ENCODE data around the gene PCDHGC3. TPM values are rescaled to one million over a fixed set of nuclear protein-coding genes. Genes with fewer than 3 reads are reported as not detected.

PCDHGC3 gene
- total RNA-seq, 4 donors from 2014 or later, result 30.0 to 73.4 (median 60.4) TPM

- H3K4me3 ChIP-seq, result peak overlapping the region; percentile 80
- no peak for TF ChIP-seq POLR2AphosphoS5 (IDR thresholded peaks at IDR 0.05)
- no peak for TF ChIP-seq CTCF (IDR thresholded peaks at IDR 0.05)
- no peak overlapping the region for H3K27ac ChIP-seq
- H3K9me3 ChIP-seq, result no peaks in the 10 kb centered on the region
- peaks cover 63% of the 10 kb centered on the region for H3K4me1 ChIP-seq
- H3K27me3 ChIP-seq, result no peaks in the 10 kb centered on the region
- no peak for DNase-seq (ENCODE audit: low spot score in 2 of 2)
- H3K36me3 ChIP-seq, result no peaks in the 10 kb centered on the region
These were observed 4.0 kb downstream of the PCDHGC3 start for GRCh38 chr5:141479776-141480175.

- TF ChIP-seq POLR2AphosphoS5 (IDR thresholded peaks at IDR 0.05) (no peak), POLR2A (IDR thresholded peaks at IDR 0.05) (no peak), CTCF (IDR thresholded peaks at IDR 0.05) (no peak), EP300 (IDR thresholded peaks at IDR 0.05) (no peak)
- Histone ChIP-seq H3K36me3 (peaks cover 8% of the 10 kb centered on the region), H3K27ac (no peak overlapping the region), H3K4me3 (no peak overlapping the region), H3K4me1 (peaks cover 44% of the 10 kb centered on the region), H3K27me3 (no peaks in the 10 kb centered on the region), H3K9me3 (no peaks in the 10 kb centered on the region)
- WGBS, result 42% methylated on average over 3 of the region's 3 CpGs
- DNase-seq (ENCODE audit: low spot score in 2 of 2), result no peak
These were observed 8.1 kb downstream of the PCDHGC3 start for GRCh38 chr5:141483902-141484301.

GRCh38 chr5:141484310-141484640 is 8.5 kb downstream of the PCDHGC3 start:
- no peaks in the 10 kb centered on the region for H3K27me3 ChIP-seq
- TF ChIP-seq POLR2AphosphoS5 (IDR thresholded peaks at IDR 0.05) (no peak), POLR2A (IDR thresholded peaks at IDR 0.05) (no peak), CTCF (IDR thresholded peaks at IDR 0.05) (no peak), EP300 (IDR thresholded peaks at IDR 0.05) (no peak)
- H3K4me3 ChIP-seq, result peak overlapping the region; percentile 42
- peaks cover 8% of the 10 kb centered on the region for H3K36me3 ChIP-seq
- WGBS, result 30% methylated on average over 4 of the region's 4 CpGs
- H3K4me1 ChIP-seq, result peaks cover 41% of the 10 kb centered on the region
- H3K9me3 ChIP-seq, result no peaks in the 10 kb centered on the region
- H3K27ac ChIP-seq, result no peak overlapping the region
- no peak for DNase-seq (ENCODE audit: low spot score in 2 of 2)

- H3K27ac ChIP-seq, result no peak within 1 kb of the TSS
- no peaks in the 10 kb centered on the region for H3K9me3 ChIP-seq
- H3K4me1 ChIP-seq, result peaks cover 36% of the 10 kb centered on the region
- peaks cover 10% of the 10 kb centered on the region for H3K36me3 ChIP-seq
- H3K27me3 ChIP-seq, result no peaks in the 10 kb centered on the region
- WGBS, result 17% methylated on average over 34 of the region's 39 CpGs
- no peak for DNase-seq (ENCODE audit: low spot score in 2 of 2)
- no peak for TF ChIP-seq CTCF (IDR thresholded peaks at IDR 0.05)
- TF ChIP-seq EP300 (IDR thresholded peaks at IDR 0.05), result no peak
- TF ChIP-seq POLR2AphosphoS5 (IDR thresholded peaks at IDR 0.05), result no peak
- TF ChIP-seq POLR2A (IDR thresholded peaks at IDR 0.05), result no peak
- H3K4me3 ChIP-seq, result peak within 1 kb of the TSS; percentile 42
These were observed 9.0 kb downstream of the PCDHGC3 start, which contains the start of gene PCDHGC4 for GRCh38 chr5:141484641-141485311. TSS of gene PCDHGC4 (plus strand) at chr5:141485030. CDS start at chr5:141485174, 144 bp downstream.

- 47% methylated on average over 17 of the region's 38 CpGs for WGBS
- no peak for DNase-seq (ENCODE audit: low spot score in 2 of 2)
- Histone ChIP-seq H3K9me3 (no peaks in the 10 kb centered on the region), H3K36me3 (peaks cover 17% of the 10 kb centered on the region), H3K4me1 (peaks cover 29% of the 10 kb centered on the region), H3K27me3 (no peaks in the 10 kb centered on the region), H3K27ac (no peak overlapping the region), H3K4me3 (peak overlapping the region; percentile 42)
- no peak for TF ChIP-seq CTCF (IDR thresholded peaks at IDR 0.05)
These were observed 9.7 kb downstream of the PCDHGC3 start for GRCh38 chr5:141485321-141486055.
